Measurements from ENCODE around the gene TJP3.
"Not testable (repeated sequence)": the region's sequence is repeated elsewhere in the genome, so short reads cannot be mapped to it uniquely, and the experiment has no call there.

Gene TJP3, protein sequence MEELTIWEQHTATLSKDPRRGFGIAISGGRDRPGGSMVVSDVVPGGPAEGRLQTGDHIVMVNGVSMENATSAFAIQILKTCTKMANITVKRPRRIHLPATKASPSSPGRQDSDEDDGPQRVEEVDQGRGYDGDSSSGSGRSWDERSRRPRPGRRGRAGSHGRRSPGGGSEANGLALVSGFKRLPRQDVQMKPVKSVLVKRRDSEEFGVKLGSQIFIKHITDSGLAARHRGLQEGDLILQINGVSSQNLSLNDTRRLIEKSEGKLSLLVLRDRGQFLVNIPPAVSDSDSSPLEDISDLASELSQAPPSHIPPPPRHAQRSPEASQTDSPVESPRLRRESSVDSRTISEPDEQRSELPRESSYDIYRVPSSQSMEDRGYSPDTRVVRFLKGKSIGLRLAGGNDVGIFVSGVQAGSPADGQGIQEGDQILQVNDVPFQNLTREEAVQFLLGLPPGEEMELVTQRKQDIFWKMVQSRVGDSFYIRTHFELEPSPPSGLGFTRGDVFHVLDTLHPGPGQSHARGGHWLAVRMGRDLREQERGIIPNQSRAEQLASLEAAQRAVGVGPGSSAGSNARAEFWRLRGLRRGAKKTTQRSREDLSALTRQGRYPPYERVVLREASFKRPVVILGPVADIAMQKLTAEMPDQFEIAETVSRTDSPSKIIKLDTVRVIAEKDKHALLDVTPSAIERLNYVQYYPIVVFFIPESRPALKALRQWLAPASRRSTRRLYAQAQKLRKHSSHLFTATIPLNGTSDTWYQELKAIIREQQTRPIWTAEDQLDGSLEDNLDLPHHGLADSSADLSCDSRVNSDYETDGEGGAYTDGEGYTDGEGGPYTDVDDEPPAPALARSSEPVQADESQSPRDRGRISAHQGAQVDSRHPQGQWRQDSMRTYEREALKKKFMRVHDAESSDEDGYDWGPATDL

DNA sequence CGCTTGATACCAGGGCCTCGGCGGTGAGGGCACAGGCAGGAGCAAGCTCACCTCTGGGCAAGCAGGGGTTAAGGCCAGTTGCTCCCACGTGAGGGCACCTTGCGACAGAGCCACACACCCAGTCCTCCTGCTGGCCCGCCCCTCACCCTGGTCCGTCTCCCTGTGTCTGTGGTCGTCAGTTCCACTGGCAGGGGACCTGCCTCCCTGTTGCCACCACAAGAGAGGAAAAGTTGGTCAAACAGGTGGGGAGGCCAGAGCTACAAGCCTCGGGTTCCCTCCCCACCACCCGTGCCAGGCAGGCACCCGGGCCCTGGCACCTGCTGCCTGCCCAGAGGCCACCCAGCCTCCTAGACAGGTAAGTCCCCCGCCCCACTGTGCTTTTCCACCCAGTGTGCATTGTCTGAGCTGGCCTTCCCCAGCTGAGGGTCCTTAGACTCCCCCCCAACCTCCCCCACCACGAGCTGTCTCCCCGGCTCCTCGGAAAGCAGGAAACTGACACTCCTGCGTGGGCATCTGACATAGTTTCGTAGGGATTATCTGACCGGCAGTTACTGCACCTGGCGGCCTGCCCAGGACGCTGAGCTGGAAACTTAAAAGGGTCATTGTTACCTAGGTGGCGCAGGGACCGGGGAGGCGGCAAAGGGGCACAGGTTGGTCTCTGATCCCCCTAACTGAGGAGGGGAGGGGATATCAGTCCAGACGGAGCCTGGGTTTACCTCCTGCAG is at the start of gene TJP3:
TSS of gene TJP3 (plus strand) at position 178 of the 725 bp plus-strand sequence. CDS start 20,049 bp downstream, outside the sequence.
- DNase-seq = no peak

DNA sequence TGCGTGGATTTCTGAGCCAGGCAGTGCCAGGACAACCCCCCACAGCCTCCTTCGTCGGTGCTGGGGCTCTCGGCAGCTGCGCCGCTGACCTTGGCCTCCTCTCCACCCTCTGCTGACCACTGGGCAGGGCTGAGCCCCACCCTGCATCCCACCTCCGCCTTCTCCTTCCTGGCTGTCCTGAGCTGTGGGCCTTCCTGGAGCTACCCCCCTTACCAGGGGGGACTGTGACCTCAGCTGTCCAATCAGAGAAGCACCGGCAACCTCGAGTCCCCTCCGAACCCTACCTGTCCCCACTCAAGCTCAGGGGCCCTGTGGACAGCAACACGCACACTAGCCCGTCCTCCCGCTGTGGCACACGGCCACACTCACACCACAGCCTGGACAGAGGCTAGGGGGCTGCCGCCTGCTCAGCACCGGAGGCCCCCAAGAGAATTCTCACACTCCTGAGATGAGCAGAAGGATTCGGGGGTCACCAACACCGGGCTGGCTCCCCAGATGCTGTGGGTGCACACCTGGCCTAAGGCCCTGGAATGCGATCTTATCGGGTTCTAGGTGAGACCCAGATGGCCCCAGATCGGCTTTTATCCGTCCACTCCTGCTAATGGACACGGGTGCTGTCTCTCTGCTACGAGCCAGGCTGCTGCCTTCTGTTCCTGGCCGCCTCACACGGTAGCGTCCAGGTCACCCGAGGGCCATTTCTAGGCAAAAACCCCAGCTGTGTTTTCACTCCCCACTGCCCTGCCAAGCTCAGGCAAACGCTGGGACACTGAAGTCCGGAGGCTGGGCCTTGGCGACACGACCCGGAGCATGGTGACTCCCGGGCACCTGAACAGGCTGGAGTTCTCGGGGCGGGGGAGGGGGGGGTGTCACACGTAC is 49.1 kb upstream of the TJP3 start:
- DNase-seq = no peak

DNA sequence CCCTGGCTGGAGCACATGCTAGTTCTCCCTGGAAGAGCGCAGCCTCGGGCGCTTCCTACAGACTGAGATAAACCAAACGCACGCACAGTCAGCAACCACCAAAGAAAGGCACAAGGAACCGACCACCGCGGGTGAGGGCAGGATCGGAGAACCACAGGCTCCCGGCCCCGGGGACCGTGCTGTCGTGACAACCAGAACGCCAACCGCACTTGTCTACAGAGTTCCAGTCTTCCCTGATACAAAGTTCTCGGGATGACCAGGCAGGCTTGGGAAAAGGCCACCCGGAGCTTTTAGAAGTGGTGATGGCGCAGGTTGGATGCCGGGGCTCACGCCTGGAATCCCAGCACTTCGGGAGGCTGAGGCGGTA is 48.5 kb upstream of the TJP3 start:
- DNase-seq = no peak

DNA sequence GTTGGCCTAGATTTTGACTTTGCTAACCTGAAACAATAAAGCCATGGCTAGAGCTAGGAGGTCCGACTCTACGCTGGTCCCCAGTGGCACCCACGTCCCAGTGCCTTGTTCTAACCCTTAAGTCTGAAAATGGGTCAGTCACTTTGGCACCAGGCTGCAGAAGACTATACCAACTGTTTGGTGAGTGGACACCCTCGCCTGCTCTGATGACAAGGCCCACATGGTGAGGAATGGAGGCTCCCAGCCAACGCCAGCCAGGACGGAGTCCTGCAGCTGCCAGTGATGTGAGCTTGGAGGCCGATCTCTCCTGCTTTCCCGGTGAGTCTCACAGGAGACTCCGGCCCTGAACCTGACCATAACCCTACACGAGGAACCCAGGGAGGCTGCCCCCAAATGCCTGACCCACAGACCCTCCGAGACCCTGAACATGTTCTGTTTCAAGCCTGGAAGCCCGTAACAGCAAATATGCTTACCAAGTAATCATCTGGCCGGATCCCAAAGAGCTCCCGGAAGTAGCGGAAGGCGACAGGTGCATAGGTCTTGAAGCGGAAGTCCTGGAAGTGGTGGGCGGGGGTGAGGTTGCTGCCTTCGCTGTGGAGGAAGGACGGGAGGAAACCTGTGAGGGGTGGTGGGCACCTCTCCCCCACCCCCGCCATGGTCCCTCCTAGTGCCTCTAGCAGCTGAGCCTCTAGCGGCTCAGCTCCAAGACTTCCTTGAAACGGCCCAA is 47.5 kb upstream of the TJP3 start:
- DNase-seq = no peak

DNA sequence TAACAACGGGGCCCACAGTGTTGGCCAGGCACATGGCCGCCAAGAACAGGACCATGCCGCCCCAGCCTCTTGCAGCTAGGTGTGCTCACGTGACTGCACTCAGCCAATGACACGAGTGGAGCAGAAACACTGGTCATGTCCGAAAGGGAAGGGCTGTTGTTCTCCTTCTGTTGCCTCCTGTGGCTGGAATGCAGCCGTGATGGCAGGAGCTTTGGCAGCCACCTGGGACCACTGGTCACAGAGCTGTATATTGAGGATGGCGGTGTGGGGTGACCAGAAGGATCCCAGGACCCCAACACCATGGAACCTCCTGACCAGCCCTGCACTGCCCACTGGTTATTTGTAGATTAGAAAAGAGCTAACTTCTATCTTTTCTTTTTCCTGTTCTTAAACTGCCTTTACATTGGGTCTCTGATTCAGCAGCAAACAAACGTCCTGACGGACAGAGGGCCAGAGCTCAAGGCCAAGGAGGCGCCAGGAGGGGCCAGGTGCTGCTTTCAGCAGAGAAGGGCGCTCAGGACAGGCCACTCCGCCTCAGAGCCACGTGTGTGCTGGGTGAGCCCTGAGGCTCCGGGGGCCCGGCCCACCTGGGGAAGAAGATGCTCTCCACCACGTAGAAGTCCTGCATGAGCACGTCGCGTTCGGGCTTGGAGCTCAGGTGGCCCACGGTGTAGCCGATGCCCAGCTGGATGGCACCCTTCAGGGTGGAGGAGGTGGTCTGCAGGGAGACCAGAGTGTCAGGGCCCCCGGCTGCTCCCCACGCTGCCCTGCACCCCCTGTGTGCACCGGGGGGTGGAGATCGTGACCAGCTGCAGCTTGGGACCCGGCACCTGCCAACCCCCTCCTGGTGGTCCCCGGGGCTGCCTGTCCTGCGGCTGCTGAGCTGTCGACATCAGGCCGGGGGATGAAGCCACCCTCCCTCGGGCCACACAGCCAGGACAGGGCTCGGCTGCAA is 46.6 kb upstream of the TJP3 start:
- no peak for DNase-seq

DNA sequence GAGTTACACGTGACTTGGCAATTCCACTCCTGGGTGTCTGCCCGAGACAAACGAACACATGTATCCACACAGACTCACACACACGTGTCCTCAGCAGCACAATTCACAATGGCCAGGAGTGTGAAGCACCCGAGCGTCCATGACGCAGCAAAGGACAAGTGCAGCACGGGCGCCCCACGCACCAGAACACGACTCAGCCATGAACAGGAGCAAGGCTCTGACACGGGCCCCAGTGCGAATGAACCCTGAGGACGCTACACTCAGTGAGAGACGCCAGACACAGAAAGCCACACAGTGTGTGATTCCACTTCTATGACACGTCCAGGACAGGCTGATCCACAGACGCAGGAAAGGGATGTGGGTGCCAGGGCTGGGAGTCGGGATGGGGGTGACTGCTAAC is 44.3 kb upstream of the TJP3 start:
- DNase-seq = no peak

DNA sequence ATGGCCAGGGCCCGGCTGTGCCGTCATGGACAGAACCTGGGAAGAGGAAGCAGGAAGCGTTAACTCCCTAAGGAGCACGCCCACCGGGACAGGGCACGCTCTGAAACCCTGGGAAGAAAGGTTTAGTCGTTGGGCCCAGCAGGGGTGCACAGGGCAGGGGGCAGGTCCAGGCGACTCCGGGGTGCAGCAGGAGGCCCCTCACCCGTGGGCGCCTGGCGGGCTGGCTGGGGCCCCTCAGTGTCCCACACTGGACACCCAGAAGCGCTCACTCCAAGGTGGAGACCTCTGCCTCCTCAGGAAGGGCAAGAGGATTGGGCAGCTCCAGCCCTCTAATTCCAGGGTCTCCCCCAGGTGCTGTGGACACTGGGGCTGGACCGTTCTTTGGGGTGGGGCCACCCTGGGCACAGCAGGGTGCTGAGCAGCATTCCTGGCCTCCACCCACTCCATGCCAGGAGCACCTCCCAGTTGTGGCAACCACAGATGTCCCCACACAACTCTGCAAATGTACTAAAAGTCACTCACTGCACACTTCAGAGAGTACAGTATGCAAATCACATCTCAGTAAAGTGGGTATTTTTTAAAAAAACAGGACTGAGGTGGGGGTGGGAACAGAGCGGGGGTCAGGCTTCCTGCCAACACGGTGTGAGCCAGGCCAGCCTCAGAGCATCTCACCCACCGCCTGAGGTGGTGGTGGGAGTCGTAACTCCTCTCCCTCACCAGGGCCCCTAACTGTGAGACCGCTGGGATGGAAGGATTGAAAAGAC is 43.1 kb upstream of the TJP3 start:
- DNase-seq = no peak

DNA sequence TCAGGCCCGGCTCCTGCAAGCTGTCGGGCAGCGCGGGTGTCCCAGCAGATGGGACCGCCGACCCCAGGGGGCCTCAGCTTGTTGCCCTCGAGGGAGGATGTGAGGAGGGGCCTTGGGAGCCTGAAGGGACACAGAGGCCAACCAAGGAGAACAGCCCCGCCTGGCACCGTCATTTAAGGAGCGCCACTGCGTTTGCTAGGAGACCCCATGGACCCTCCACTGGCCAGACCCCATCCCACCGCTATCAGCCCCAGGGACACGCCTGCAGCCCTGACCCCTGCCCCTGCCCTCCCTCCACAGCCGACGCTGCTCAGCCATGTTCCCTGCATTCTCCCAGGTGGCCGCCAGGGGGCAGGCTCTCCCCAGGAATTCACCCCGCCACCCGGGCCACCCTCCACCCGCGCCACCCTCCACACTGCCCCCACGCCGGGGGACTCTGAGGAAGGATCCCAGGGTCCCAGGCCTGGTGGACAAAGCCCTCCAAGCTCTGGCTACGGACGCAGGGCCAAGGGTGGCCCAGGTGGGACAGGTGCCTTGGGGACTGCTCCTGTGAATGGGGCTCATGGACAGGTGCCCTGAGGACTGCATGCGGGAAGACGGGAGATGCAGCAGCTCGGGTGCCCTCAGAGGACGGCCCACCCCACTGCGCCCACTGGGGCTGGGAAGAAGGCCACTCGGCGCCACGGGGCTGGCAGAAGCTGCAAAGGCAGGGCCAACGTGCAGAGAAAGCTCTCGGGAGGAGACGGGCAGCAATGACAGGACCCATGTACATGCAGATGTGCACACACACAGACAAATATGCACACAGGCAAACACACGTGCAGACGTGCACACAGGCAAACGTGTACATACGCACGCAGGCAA is 42.3 kb upstream of the TJP3 start:
- peak in 1 of 2 donors; percentile 71 for DNase-seq

DNA sequence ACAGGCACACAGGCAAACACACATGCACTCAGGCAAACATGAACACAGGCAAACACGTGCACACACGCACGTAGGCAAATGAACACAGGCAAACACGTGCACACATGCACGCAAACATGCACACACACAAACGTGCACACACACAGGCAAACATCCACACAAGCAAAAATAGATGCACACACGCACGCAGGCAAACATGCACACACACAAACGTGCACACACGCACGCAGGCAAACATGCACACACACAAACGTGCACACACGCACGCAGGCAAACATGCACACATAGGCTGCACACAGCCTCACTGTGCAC is 41.7 kb upstream of the TJP3 start:
- DNase-seq = not testable (repeated sequence)

DNA sequence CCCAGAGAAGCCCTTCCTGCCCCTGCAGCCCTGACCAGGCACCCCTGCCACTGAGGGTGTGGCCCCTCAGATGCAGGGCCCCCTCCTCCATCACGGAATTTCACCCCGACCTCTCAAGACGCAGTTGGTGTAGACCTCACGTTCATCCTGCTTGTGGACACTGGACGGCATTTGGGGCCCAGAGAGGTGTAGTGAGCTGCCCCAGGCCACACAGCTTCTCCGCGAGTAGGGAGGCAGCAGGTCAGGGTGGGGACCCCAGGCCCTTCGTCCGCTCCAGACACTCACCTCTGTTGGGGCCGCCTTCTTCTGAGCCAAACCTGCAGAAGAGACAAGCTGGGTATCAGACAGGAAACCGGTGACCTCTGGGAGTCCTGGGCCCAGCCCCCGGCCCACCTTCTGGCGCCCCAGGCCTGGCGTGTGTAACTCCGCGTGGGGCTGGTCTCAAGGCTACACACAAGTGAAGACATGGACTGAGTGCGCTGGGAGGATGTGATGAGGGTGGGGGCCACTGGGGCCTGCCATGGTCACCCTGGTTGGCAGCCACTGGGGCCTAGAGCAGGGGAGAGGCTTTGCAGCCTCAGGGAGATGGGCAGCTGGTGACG is 41.0 kb upstream of the TJP3 start:
- DNase-seq = no peak

DNA sequence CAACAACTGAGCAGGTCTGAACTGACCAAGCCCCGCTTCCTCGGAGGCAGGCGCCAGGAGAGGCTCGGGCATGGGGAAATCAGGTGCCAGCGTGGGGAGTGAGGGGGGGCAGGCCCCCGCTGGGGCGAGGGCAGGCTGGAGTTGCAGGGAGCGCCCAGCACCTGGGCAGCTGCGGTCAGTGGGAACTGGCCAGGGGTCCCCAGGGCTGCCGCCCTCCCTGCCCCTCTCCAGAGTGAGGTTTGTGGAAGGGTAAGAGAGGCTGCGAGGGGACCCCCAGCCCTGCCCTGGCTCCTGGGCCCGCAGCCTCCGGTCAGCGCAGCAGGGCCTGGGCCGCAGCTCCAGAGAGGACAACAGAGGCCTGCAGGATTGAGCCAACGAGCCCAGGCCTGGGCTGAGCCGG is 40.4 kb upstream of the TJP3 start:
- no peak for DNase-seq

DNA sequence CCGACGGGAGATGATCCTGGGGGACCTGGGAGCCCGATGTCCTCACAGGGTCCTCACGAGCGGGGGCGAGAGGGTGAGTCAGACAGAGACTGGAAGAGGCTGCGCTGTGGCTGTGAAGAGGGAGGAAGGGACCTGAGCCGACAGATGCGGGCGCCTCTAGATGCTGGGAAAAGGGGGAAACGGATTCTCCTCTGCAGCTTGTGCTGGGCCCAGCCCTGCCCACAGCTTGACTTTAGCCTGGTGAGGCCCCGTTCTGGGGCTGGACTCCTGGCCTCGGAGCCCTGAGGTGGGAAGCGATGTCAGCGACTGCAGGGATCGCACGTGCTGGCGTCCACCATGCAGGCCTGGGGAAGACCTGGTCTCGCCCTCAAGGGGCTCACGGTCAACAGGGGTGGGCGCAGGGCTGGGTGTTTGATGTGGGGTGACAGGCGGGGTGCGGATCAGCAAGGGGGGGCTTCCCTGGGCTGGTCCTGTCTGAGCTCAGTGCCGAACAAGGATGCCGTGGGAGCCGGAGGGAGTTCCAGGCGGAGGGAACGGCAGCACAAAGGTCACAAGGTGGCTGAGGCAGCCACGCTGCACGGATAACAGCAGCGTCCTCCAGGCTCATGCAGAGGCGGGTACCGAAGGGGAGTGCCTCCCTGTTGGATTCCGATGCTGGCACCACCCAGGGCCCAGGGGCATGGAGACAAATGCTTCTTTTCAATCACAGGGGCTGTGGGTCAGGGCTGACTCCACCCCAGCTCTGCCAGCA is 39.7 kb upstream of the TJP3 start:
- no peak for DNase-seq

DNA sequence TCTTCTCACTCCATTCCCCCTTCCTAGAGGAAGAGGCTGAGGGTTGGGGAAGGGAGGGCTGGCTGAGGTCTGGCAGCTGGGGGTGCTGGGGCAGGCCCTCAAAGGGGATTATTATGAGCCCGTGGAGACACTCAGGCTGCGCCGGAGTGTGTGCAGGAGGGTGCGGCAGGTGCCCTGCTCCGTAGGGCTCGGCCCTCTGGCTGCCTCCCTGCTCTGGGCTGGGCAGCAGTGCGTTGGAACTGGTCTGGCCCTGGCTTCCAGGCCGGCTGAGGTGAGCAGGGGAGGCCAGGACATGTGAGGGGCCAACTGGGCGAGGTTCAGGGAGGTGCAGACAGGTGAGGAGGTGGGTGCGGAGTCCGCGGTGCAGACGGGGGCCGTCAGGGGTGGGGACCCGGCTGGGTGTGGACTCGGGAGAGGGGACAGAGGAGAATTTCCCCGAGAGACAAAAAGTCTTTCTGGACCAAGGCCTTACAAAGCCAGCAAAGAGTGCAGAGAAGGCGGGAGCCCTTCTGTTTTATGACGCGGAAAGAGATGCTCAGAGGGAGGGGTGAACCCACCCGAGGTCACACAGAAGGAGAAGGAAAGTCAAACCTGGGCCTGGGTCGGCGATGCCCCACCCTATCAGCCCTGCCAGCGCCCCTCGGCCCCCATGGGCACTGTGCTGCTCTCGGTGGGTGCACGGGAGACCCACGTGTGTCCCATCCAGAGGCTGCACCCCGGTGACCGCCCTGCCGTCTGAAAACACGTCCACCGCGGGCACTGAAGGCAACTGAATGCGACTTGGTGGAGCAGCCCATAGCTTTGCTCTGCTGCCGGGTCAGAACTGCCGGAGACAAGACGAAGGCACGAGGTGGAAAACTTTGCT is 38.9 kb upstream of the TJP3 start:
- DNase-seq = no peak

DNA sequence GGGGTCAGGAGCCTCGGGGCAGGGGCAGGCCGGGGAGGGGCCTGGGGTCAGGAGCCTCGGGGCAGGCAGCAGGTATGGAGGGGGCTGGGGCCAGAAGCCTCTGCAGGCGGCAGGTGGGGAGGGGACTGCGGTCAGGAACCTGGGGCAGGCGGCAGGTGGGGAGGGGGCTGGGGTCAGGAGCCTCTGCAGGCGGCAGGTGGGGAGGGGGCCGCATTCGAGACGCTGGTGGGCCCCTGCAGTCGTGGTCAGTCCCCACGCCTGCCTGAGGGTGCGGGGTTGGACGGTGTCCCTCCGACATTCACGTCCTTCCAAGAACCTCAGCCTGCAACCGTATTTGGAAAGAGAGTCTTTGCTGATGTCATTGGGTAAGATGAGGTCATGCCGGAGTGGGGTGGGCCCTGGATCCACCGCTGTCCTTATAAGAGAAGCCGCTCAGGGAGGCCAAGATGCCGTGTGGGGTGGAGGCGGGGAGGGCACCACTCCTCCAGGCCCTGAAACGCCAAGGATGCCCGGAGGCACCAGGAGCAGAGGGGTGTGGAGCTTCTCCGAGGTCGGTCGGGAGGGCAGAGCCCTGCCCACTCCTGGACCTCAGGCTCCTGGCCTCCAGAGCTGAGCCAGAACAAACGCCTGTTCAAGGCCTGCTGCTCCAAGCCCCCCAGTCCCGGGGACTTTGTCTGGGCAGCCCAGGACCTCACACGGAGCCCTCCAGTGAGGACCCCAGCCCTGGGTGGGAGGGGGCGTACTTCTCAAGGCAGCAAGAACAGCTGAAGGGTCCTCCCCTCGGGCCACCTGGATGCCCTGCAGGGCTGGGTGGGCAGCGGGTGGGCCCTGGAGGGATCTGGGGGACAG is 38.0 kb upstream of the TJP3 start:
- peak; percentile 81 to 86 for DNase-seq
